ENCODE data around the gene GRHL1.

The GRHL1 gene

GRCh38 chr2:9993488-9994165, 42.1 kb downstream of the GRHL1 start:
- no peak for DNase-seq (ENCODE audit: low read depth, low spot score)

GRCh38 chr2:9994462-9994861, 43.0 kb downstream of the GRHL1 start:
- DNase-seq (ENCODE audit: low read depth, low spot score) = no peak

- DNase-seq (ENCODE audit: low read depth, low spot score) = no peak
Measured at GRCh38 chr2:9995059-9995458, 43.6 kb downstream of the GRHL1 start.

GRCh38 chr2:9996321-9996720, 44.8 kb downstream of the GRHL1 start:
- no peak for DNase-seq (ENCODE audit: low read depth, low spot score)

DNA sequence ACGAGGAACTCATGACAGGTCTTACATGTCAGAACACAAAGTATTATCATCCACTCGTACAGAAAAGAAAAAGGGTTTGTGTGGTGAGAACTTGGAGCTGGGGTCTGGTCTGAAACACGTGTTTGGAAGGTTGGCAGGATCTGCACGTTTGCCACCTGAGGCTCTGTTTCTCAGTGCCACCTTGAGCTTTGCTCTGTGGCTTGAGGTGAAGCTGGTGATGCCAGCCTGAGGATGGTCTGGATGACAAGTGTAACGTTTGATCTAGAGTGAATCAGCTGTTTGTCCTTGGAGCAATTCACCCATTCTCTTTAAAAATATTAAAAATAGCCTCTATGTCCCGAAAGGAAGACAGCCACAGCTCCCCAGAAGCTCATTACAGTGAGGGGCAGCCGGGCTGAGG, 46.4 kb downstream of the GRHL1 start:
- no peak for DNase-seq (ENCODE audit: low read depth, low spot score)

GRCh38 chr2:9998916-9999654, 47.6 kb downstream of the GRHL1 start:
- DNase-seq (ENCODE audit: low read depth, low spot score) = no peak

DNA sequence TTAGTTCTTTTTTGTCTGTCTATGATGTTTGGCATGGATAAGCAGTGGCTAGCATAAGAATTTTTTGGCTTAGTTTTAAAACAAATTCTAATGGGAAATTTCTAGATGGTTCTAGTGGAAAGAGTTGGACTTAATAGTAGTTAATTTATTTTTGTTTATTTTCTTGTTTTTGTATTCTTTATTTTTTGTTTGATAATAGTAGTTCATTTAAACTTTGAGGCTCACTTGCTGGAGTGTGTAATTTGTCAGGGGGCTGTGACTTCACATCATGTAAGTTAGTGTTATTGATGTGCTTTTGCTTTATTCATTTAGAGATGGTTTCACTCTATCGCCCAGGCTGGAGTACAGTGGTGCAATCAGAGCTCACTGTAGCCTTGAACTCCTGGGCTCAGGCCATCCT, 48.2 kb downstream of the GRHL1 start:
- DNase-seq (ENCODE audit: low read depth, low spot score) = no peak

- no peak for DNase-seq (ENCODE audit: low read depth, low spot score)
Measured at GRCh38 chr2:10000541-10000940, 49.0 kb downstream of the GRHL1 start.

- no peak for DNase-seq (ENCODE audit: low read depth, low spot score)
Measured at GRCh38 chr2:10001586-10001985, 50.1 kb downstream of the GRHL1 start.

- DNase-seq (ENCODE audit: low read depth, low spot score) = no peak
Measured at GRCh38 chr2:10002109-10002508, 50.6 kb downstream of the GRHL1 start.

GRCh38 chr2:10002681-10003080, 51.2 kb downstream of the GRHL1 start:
- DNase-seq (ENCODE audit: low read depth, low spot score) = no peak

DNA sequence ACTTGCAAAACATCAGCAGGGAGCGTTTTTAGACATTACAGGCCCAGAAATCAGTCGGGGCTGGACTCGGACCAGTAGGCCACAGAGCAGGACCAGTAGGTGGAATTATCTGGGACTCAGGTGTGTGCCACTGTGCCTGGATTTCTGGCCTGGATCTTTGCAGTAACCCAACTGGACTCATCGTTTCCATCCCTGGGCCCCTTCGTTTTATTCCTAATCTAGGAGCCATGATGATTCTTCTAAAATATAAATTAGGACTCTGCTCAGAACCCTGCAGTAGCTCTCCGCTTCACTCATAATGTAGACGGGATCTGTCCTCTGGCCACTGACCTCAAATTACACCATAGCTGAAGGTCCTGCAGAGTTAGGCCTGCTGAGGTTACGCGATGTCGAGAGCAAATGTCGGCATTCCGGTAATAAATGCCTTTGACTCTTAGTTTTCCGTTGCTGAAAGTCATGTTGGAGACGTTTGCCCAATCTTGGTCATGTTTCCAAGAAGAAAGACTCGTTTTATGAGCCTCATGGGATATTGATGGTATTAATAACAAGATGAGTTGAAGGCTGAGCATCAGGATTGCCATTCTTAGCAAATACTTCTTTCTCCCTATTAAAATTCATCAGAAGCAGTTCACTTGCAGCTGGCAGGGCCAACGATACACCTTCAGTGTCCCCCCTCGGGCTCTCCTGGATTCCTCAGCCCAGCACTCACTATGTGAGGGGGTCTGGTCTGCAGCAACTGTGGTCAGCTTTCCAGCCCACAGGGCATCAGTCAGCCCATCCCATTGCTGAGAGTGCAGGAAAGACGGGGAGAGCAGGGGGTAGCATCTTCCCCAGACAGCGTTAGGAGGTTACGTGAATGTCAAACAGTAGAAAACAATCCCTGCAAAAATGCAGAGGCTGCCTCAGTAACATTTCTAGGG, 52.0 kb downstream of the GRHL1 start:
- no peak for DNase-seq (ENCODE audit: low read depth, low spot score)

GRCh38 chr2:10004401-10004800, 52.9 kb downstream of the GRHL1 start:
- DNase-seq (ENCODE audit: low read depth, low spot score) = no peak

GRCh38 chr2:10004836-10005235, 53.3 kb downstream of the GRHL1 start:
- DNase-seq (ENCODE audit: low read depth, low spot score) = no peak

DNA sequence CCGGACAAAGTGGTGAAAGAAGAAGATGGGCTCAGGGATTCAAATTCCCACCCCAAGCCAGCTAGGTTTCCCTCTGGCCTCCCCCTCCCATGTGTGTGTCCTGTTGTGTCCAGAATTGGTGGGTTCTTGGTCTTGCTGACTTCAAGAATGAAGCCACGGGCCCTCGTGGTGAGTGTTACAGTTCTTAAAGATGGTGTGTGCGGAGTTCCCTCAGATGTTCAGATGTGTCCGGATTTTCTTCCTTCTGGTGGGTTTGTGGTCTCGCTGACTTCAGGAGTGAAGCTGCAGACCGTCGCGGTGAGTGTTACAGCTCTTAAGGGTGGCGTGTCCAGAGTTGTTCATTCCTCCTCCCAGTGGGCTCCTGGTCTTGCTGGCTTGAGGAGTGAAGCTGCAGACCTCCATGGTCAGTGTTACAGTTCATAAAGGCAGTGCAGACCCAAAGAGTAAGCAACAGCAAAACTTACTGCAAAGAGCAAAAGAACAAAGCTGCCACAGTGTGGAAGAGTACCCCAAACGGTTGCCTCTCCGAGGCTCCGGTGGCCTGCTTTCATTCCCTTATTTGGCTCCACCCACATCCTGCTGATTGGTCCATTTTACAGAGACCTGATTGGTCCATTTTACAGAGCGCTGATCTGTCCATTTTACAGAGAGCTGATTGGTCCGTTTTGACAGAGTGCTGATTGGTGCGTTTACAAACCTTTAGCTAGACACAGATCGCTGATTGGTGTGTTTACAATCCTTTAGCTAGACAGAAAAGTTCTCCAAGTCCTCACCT, 54.2 kb downstream of the GRHL1 start:
- no peak for DNase-seq (ENCODE audit: low read depth, low spot score)

DNA sequence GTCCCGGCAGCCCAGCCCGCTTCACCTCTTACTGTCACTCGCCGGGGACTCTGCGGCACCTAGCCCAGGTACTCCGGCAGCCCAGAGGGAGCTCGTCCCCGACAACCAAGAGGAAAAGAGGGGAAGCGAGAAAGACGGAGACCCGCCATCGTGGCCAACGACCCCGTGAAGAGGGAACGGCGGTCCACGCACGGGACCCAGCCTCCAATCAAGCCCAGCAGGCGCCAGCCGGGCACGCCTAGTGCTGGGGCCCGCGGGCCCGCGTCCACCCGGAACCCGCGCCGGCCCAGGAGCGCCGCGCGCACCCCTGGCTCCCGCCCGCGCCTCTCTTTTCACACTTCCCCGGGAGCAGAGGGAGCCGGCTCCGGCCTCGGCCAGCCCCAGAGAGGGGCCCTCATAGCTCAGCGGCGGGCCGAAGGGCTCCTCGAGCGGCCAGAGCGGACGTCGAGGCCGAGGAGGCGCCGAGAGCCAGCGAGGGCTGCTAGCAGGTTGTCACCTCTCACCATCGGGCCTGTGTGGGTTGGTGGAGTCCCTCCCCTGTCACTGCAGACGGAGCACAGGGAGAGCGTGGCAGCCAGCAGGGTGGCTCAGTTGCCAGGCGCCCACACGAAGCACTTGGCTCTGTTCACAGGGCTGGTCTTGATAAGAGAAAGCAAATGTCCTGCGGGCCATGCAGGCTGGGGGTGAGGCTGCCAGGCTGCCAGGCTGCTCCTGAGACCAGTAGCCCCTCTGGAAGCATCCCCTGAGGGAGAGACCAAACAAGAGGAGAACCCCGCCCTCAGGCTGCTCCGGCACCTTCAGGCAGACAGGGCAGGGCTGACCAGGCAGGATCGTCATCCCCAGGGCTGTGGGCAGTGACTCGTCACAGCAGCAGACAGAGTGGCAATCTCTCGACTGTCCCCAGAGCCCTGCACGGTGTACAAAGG, 55.0 kb downstream of the GRHL1 start:
- peak; percentile 50 for DNase-seq (ENCODE audit: low read depth, low spot score)

- no peak for DNase-seq (ENCODE audit: low read depth, low spot score)
Measured at GRCh38 chr2:10007435-10007834, 55.9 kb downstream of the GRHL1 start.

DNA sequence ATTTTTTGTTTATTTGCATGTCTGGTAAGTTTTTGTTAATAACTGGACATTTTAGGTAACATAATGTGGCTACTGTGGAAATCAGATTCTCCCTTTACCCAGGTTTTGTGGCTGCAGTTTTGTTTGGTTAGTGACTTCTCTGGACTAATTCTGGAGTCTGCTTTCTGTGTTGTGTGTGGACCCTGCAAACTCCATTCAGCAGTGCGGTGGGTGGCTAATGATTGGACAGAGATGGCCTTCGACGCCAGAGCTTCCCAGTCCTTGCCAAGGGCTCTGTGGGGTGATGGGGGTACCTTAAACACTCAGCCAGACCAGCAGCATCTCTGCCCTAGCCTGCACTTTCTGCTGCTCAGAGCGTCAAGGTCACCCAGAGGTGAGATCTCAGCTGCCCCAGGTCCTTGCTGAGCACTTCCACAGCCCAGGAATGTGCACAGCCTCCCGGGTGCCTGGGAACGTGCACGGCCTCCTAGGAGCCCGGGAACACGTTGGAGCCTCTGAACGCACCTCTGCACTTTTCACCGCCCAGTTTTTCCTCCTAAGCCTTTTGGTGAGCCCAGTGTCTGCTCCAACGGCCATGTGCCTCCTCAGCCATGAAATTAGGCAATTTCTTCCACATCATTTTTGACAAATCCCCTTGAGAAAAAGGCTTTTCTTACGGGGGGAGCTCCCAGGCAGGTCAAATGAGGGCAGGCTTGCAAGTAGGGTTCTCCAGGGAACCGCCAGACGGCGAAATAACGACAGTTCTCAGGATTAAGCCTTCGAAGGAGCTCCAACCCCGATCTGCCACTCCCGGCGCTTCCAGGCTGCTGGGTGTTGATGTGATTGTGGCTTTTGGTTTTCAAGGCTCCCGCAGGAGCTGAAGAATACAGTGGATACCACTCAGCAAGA, 56.7 kb downstream of the GRHL1 start:
- peak; percentile 60 for DNase-seq (ENCODE audit: low read depth, low spot score)

DNA sequence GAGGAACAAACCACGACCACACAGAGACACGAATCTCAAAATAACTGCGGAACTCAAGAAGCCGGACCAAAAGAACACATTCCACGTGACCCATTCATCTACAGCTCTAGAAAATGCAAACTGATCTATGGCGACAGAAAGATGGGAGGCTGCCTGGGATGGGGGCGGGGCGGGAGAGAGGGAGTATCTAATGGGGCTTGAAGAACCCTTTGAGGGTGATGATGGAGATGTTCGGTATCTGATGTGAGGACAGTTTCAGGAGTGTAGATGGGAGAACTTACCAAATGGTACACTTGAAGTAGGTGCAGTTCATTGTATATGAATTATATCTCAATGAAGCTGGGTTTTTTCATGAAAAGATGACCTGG, 57.3 kb downstream of the GRHL1 start:
- no peak for DNase-seq (ENCODE audit: low read depth, low spot score)

Measured in astrocyte of the hippocampus (primary cell).